Left lung (tissue), 10 donors: ENCODE measurements around the gene EZR. TPM values are rescaled to one million over a fixed set of nuclear protein-coding genes. Genes with fewer than 3 reads are reported as not detected.
"Not testable (repeated sequence)": the region's sequence is repeated elsewhere in the genome, so short reads cannot be mapped to it uniquely, and the experiment has no call there.

ENCODE experiments used
- ATAC-seq: fragments of 200-7000 bp; cut with Tn5 transposase; one replicate; pipeline ENCODE4 v1.9.1; 2020; ENCODE audit warnings: moderate library complexity
- DNase-seq, 4 donors: peaks; one replicate each; pipeline ENCODE4 v3.0.0-alpha.2; 2013 to 2020
- H3K27ac ChIP-seq, 2 donors: fragments of 200-600 bp; sonication (generic) in 1 of 2; one replicate each; pipeline versions ENCODE4 v1.5.0 to v1.8.0; 2020 to 2021
- H3K27me3 ChIP-seq, 2 donors: fragments of 200-600 bp; sonication (generic) in 1 of 2; one replicate each; pipeline versions ENCODE4 v1.5.0 to v1.8.0; 2020 to 2021
- H3K36me3 ChIP-seq, 2 donors: fragments of 200-600 bp; sonication (generic) in 1 of 2; one replicate each; pipeline versions ENCODE4 v1.5.0 to v1.8.0; 2020 to 2021
- H3K4me1 ChIP-seq, 2 donors: fragments of 200-600 bp; one replicate each; pipeline ENCODE4 v1.8.0; 2021
- H3K4me3 ChIP-seq, 2 donors: fragments of 200-600 bp; sonication (generic) in 1 of 2; one replicate each; pipeline versions ENCODE4 v1.5.0 to v1.8.0; 2020 to 2021; ENCODE audit warnings: mild to moderate bottlenecking in 1 of 2
- H3K9me3 ChIP-seq, 2 donors: fragments of 200-600 bp; sonication (generic) in 1 of 2; one replicate each; pipeline versions ENCODE4 v1.5.0 to v1.8.0; 2020 to 2021
- intact Hi-C, 2 donors: fragments of 100-400 bp; cut with DNase I; formaldehyde crosslinking; loops; one replicate each; pipeline versions ENCODE4 v1.11.2 to v1.14.2; 2022
- polyA plus RNA-seq, 6 donors: library from polyadenylated mRNA; unstranded; fragments of 120-200 nt; gene quantifications; one replicate each; pipeline ENCODE4 v1.2.1, GENCODE V29; 2013; ENCODE audit not compliant: insufficient read length in 6 of 6
- total RNA-seq, 2 donors: library from RNA; stranded (reverse); fragmentation: NEBNext Ultra II Directional; extraction: Animal tissue kit (Norgen Biotek cat#: 25700); gene quantifications; one replicate each; pipeline ENCODE4 v1.2.1, GENCODE V29; 2021
- TF ChIP-seq, protein P1 (sequence below), 2 donors: fragments of 200-600 bp; sonication (generic) in 1 of 2; IDR thresholded peaks; one replicate each; pipeline versions ENCODE4 v1.5.0 to v1.8.0; 2021; ENCODE audit warnings: antibody characterized with exemption in 2 of 2
- donor health status: DM: no; HTN: yes; CAD: no.
- donor health status: DM: no; HTN: no; CAD: no.

The EZR gene
- total and polyA plus RNA-seq, 8 donors: 140 to 328 (median 161) TPM

DNA sequence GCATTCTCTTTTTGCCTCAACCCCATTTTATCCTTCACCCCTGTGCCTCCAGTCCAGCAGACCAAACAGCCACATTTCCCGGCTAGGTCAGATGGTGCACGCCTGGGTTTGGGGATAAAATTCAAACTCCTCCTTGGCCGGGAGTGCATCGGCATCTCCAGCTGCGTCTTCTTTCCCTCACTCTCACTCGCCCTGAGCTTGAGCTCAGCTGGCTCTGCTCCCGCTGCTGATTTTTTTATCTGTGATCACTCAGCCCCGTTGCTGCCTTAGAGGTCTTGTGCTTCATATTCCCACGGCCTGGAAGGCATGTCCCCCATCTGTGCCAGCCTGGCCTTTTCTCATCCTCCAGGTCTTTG is 6.8 kb upstream of the EZR start:
- peak in 2 of 4 donors; percentile 93 to 96 for DNase-seq
- no peaks in the 10 kb centered on the region for H3K4me1 ChIP-seq
- H3K4me3 ChIP-seq: no peak overlapping the region
- peak; percentile 61 for ATAC-seq
- intact Hi-C loops: no loop called here
- peak overlapping the region; percentile 40 to 45 for H3K27ac ChIP-seq
- H3K36me3 ChIP-seq: no peaks in the 10 kb centered on the region
- H3K9me3 ChIP-seq: no peaks in the 10 kb centered on the region
- TF ChIP-seq, protein P1, sequence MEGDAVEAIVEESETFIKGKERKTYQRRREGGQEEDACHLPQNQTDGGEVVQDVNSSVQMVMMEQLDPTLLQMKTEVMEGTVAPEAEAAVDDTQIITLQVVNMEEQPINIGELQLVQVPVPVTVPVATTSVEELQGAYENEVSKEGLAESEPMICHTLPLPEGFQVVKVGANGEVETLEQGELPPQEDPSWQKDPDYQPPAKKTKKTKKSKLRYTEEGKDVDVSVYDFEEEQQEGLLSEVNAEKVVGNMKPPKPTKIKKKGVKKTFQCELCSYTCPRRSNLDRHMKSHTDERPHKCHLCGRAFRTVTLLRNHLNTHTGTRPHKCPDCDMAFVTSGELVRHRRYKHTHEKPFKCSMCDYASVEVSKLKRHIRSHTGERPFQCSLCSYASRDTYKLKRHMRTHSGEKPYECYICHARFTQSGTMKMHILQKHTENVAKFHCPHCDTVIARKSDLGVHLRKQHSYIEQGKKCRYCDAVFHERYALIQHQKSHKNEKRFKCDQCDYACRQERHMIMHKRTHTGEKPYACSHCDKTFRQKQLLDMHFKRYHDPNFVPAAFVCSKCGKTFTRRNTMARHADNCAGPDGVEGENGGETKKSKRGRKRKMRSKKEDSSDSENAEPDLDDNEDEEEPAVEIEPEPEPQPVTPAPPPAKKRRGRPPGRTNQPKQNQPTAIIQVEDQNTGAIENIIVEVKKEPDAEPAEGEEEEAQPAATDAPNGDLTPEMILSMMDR (IDR thresholded peaks at IDR 0.05): no peak
- H3K27me3 ChIP-seq: no peaks in the 10 kb centered on the region

DNA sequence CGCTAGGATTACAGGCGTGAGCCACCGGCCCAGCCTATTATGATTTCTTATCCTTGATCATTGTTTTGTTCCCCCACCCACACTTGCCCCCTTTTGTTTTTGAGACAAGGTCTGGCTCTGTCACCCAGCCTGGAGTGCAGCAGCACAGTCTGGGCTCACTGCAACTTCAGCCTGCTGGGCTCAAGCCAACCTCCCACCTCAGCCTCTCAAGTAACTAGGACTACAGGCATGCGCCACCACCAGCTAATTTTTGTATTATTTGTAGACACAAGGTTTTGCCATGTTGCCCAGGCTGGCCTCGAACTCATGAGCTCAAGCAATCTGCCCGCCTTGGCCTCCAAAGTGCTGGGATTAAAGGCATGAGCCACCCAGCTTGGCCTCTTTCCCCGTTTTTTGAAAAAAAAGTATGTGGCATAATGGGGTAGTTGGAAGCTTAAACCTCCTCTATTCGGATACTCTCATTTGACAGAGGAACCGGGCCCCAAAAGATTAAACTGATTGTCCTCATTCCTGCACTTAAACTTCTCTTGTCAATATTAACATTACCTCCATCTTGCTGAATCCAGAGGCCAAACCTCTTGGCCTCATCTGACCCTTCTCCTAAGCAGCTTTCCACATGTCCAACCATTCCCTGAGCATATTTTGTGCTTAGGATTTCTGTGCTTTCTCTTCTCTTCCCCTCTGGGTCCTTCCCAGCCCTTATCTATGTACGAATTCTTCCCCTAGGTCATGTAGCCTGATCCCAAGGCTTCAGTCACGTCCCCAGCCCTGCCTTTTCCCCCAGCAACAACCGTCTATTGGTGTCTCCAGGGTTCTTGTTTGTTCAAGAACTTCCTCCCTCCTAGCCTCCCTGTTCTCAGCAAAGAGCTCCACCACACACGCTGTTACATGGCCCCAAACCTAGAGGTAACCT is 6.1 kb upstream of the EZR start:
- H3K27ac ChIP-seq: peak overlapping the region; percentile 40 to 45
- DNase-seq (no peak), ATAC-seq (peak; percentile 43)
- H3K9me3 ChIP-seq: no peaks in the 10 kb centered on the region
- TF ChIP-seq, protein P1 (IDR thresholded peaks at IDR 0.05): no peak
- intact Hi-C loops: no loop called here
- H3K4me3 ChIP-seq: no peak overlapping the region
- no peaks in the 10 kb centered on the region for H3K4me1 ChIP-seq
- no peaks in the 10 kb centered on the region for H3K27me3 ChIP-seq
- no peaks in the 10 kb centered on the region for H3K36me3 ChIP-seq

DNA sequence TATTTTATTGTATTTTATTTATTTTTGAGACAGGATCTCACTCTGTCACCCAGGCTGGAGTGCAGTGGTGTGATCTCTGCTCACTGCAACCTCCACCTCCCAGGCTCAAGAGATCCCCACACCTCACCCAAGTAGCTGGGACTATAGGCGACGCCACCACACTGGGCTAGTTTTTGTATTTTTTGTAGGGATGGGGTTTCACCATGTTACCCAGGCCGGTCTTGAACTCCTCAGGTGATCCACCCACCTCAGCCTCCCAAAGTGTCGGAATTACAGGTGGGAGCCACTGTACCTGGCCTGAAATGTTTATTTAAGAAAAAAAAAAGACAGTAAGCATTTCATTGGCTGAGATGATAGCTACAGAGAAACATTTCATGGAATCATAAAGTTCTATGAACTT is 4.4 kb upstream of the EZR start:
- H3K4me3 ChIP-seq, H3K36me3 ChIP-seq, H3K9me3 ChIP-seq, H3K27ac ChIP-seq, H3K4me1 ChIP-seq, DNase-seq, H3K27me3 ChIP-seq, ATAC-seq, intact Hi-C loops: not testable (repeated sequence)

DNA sequence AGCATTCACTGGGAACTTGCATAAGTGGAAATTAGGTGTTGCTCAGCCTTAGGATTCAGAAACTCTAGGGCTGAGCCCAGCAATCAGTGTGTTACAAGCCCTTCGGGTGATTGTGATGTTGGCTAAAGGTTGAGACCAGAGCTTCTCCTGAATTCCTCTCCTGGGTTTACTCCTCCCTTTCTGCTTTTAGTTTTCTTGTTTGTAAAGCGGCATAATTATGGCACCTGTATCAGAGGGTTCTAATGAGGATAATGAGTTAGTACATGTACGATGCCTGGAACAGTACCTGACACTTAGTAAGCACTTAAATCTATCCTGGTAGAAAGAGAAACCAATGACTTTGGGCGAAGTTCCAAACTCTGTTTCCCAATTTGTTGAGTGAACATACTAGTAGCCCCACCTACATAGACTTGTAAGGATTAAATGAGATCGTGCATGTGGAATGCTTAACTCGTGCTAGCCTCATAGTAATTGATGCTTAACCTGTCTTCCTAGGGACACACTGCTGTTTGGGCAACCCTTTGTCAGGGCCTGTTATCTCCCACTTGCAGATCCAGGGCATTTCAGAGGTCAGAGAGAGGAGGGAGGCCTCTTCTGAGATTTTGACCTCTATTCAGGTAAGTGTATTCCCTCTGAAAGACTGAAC is 932 bp upstream of the EZR start:
- H3K4me1 ChIP-seq: peaks cover 7 to 22% of the 10 kb centered on the region in 2 donors
- H3K9me3 ChIP-seq: no peaks in the 10 kb centered on the region
- peaks cover 0 to 3% of the 10 kb centered on the region in 2 donors for H3K36me3 ChIP-seq
- no peak for ATAC-seq
- no peaks in the 10 kb centered on the region for H3K27me3 ChIP-seq
- intact Hi-C loops: no loop called here
- H3K4me3 ChIP-seq: no peak overlapping the region
- TF ChIP-seq, protein P1 (IDR thresholded peaks at IDR 0.05): no peak
- no peak for DNase-seq
- peak overlapping the region in 1 of 2 donors; percentile 92 for H3K27ac ChIP-seq

DNA sequence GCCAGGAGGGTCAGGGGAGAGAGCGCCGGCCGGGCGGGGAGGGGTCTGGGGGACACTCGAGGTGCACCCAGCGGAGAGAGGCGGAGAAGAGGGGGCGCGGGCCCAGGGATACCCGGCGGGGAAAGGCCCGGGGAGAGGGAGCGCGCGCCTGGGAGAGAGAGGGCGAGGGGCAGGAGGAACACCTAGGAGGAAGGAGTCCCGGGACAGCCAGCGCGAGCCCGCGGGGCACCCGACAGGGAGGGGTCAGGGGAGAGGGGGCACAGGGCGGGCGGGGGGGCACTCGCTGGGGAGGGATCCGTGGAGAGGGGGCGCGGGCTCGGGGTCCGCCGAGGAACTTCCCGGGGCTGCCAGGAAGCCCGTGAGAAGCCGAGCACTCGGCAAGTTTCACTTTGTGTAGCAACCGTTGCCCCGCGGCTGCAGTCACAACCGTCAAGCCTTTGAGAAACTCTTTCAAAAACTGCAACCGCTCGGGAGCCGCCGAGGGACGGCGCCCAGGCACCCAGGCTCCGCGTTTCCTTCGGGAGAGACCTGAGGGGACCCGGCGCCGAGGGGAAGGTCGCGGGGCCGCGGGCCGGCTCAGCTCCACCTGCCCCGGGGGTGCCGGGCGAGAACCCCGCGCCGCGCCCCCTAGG is 471 bp downstream of the EZR start:
- intact Hi-C loops: no loop called here
- Histone ChIP-seq H3K4me3 (peak overlapping the region; percentile 80 to 86), H3K27me3 (no peaks in the 10 kb centered on the region), H3K9me3 (no peaks in the 10 kb centered on the region), H3K4me1 (peaks cover 10 to 36% of the 10 kb centered on the region in 2 donors), H3K36me3 (peaks cover 0 to 9% of the 10 kb centered on the region in 2 donors), H3K27ac (peak overlapping the region; percentile 92 to 98)
- TF ChIP-seq, protein P1 (IDR thresholded peaks at IDR 0.05): no peak
- peak in 3 of 4 donors; percentile 60 to 93 (median 74) for DNase-seq
- peak; percentile 36 for ATAC-seq
